ENCODE data around the gene CCDC85A.
"Not testable (repeated sequence)": the region's sequence is repeated elsewhere in the genome, so short reads cannot be mapped to it uniquely, and the experiment has no call there.

The CCDC85A gene

GRCh38 chr2:56183643-56184499 lies at the start of gene CCDC85A:
CCDC85A (plus strand) TSS chr2:56183990; CDS start chr2:56184625, 635 bp downstream.
- DNase-seq (ENCODE audit: low read depth, low spot score): peak; percentile 60
- peaks cover 3% of the 10 kb centered on the region; the same call in 1 of the 2 replicates for H3K4me1 ChIP-seq (ENCODE audit: control insufficient read depth, insufficient read depth, low read length)
- H3K27ac ChIP-seq (ENCODE audit: low read length): no peak within 1 kb of the TSS
- H3K4me3 ChIP-seq (ENCODE audit: low read length): peak within 1 kb of the TSS; percentile 46
- no CpG with 5 or more reads among the region's 86 CpGs for WGBS (ENCODE audit: insufficient coverage, insufficient read length)
- peaks cover 56% of the 10 kb centered on the region for H3K27me3 ChIP-seq (ENCODE audit: control insufficient read depth, insufficient read depth, low read length)
- no peaks in the 10 kb centered on the region; the same call in 1 of the 2 replicates for H3K9me3 ChIP-seq (ENCODE audit: control insufficient read depth, insufficient read depth, low read length)
- H3K36me3 ChIP-seq (ENCODE audit: control insufficient read depth, insufficient read depth, low read length): no peaks in the 10 kb centered on the region

DNA sequence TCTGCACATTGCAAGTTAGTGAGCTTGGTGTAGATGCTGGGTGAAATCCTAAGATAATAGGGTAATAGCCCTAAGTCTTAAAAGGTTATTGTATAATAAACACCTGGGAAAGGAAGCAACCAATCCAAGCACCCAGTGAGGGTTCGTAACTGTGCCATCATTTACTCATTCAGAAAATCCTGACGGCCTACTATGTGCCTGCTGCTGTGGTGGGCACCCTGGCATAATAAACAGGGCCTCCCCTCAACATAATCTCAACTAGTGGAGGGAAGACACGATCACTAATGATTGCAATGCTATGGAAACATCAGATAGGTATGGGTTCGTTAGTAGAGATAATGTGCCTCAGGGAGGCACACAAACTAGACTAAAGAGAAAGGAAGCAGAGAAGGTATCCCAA lies 48.9 kb upstream of the CCDC85A start:
- DNase-seq (ENCODE audit: low read depth, low spot score): no peak
- H3K9me3 ChIP-seq (ENCODE audit: control insufficient read depth, insufficient read depth, low read length): no peaks in the 10 kb centered on the region
- WGBS (ENCODE audit: insufficient coverage, insufficient read length): no CpG with 5 or more reads among the region's 4 CpGs
- no peak overlapping the region for H3K27ac ChIP-seq (ENCODE audit: low read length)
- H3K4me3 ChIP-seq (ENCODE audit: low read length): no peak overlapping the region
- no peaks in the 10 kb centered on the region for H3K4me1 ChIP-seq (ENCODE audit: control insufficient read depth, insufficient read depth, low read length)
- H3K36me3 ChIP-seq (ENCODE audit: control insufficient read depth, insufficient read depth, low read length): no peaks in the 10 kb centered on the region
- no peaks in the 10 kb centered on the region for H3K27me3 ChIP-seq (ENCODE audit: control insufficient read depth, insufficient read depth, low read length)

GRCh38 chr2:56142497-56143061 lies 41.2 kb upstream of the CCDC85A start:
- H3K4me1 ChIP-seq (ENCODE audit: control insufficient read depth, insufficient read depth, low read length); DNase-seq (ENCODE audit: low read depth, low spot score); H3K27ac ChIP-seq (ENCODE audit: low read length); H3K4me3 ChIP-seq (ENCODE audit: low read length); H3K9me3 ChIP-seq (ENCODE audit: control insufficient read depth, insufficient read depth, low read length); H3K36me3 ChIP-seq (ENCODE audit: control insufficient read depth, insufficient read depth, low read length); H3K27me3 ChIP-seq (ENCODE audit: control insufficient read depth, insufficient read depth, low read length): not testable (repeated sequence)
- no CpG with 5 or more reads among the region's 15 CpGs for WGBS (ENCODE audit: insufficient coverage, insufficient read length)

GRCh38 chr2:56147907-56148306 lies 35.9 kb upstream of the CCDC85A start:
- no peak for DNase-seq (ENCODE audit: low read depth, low spot score)
- Histone ChIP-seq H3K4me1 (ENCODE audit: control insufficient read depth, insufficient read depth, low read length) (no peaks in the 10 kb centered on the region), H3K27ac (ENCODE audit: low read length) (no peak overlapping the region), H3K4me3 (ENCODE audit: low read length) (no peak overlapping the region), H3K9me3 (ENCODE audit: control insufficient read depth, insufficient read depth, low read length) (no peaks in the 10 kb centered on the region), H3K27me3 (ENCODE audit: control insufficient read depth, insufficient read depth, low read length) (no peaks in the 10 kb centered on the region), H3K36me3 (ENCODE audit: control insufficient read depth, insufficient read depth, low read length) (peaks cover 2% of the 10 kb centered on the region; the same call in 1 of the 2 replicates)
- no CpG with 5 or more reads among the region's 2 CpGs for WGBS (ENCODE audit: insufficient coverage, insufficient read length)

DNA sequence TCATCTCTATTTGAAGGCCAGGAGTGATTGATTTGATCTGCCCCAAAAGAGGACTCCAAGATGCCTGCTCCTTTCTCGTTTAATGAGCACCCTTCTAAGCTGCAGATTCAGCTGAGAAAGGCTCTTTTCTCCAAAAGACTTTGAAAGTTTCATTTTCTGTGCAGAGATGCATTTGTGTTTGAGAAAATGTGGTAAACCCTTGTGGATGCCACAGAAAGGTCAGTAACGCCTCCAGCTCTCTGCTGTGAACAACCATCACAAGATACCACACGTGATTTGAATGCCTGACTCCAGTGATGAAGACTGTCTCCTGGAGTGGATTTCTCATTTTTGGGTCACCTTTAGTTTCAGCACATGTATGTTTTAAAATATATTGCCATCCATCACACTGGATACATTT lies 35.0 kb upstream of the CCDC85A start:
- Histone ChIP-seq H3K27ac (ENCODE audit: low read length) (no peak overlapping the region), H3K27me3 (ENCODE audit: control insufficient read depth, insufficient read depth, low read length) (no peaks in the 10 kb centered on the region), H3K36me3 (ENCODE audit: control insufficient read depth, insufficient read depth, low read length) (peaks cover 2% of the 10 kb centered on the region; the same call in 1 of the 2 replicates), H3K4me3 (ENCODE audit: low read length) (no peak overlapping the region), H3K4me1 (ENCODE audit: control insufficient read depth, insufficient read depth, low read length) (no peaks in the 10 kb centered on the region), H3K9me3 (ENCODE audit: control insufficient read depth, insufficient read depth, low read length) (no peaks in the 10 kb centered on the region)
- no CpG with 5 or more reads among the region's 3 CpGs for WGBS (ENCODE audit: insufficient coverage, insufficient read length)
- no peak for DNase-seq (ENCODE audit: low read depth, low spot score)

DNA sequence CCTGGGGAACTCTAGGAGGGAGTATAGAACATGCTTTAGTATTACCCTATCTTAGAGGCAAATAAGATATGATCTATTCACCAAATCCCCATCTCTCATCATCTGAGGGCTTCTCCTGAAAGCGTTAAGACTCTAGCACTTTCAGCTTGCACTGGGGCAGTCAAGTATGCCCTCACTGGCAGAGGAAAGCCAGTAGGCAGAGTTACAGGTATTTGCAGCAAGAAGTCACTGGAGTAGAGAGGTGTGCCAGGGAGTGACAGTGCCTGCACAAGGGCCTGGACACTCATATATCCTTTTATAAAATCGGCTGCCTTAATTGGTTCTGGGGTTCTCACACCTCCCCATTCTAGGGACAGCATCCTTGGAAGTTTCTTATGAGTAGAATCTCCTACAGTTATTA lies 31.9 kb upstream of the CCDC85A start:
- no CpG with 5 or more reads among the region's 2 CpGs for WGBS (ENCODE audit: insufficient coverage, insufficient read length)

DNA sequence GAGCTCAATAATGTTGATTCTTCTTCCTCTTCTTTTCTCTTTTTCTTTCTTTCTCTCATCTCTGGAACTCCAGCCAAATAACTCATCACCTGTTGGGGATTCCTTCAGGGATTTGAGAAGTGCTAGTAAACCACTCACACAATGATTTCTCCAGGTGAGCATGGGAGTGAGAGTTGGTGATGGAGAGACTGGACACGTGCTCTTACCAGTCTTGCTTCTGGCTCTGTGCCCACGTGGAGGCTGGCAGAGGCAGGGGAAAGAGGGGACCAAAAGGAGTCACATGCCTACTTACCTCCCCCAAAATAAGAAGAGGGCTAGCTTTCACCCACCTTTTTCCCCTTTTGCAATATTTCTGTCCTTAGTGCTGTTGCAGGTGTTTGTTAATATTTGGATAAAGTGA lies 28.6 kb upstream of the CCDC85A start:
- no peaks in the 10 kb centered on the region for H3K27me3 ChIP-seq (ENCODE audit: control insufficient read depth, insufficient read depth, low read length)
- no peak overlapping the region for H3K4me3 ChIP-seq (ENCODE audit: low read length)
- H3K27ac ChIP-seq (ENCODE audit: low read length): no peak overlapping the region
- no peak for DNase-seq (ENCODE audit: low read depth, low spot score)
- no peaks in the 10 kb centered on the region for H3K9me3 ChIP-seq (ENCODE audit: control insufficient read depth, insufficient read depth, low read length)
- no peaks in the 10 kb centered on the region for H3K4me1 ChIP-seq (ENCODE audit: control insufficient read depth, insufficient read depth, low read length)
- no CpG with 5 or more reads among the region's 2 CpGs for WGBS (ENCODE audit: insufficient coverage, insufficient read length)
- no peaks in the 10 kb centered on the region for H3K36me3 ChIP-seq (ENCODE audit: control insufficient read depth, insufficient read depth, low read length)

More for the DNA sequence above, 31.9 kb upstream of the CCDC85A start:
- Histone ChIP-seq H3K27me3 (ENCODE audit: control insufficient read depth, insufficient read depth, low read length) (no peaks in the 10 kb centered on the region), H3K4me3 (ENCODE audit: low read length) (no peak overlapping the region), H3K9me3 (ENCODE audit: control insufficient read depth, insufficient read depth, low read length) (no peaks in the 10 kb centered on the region), H3K27ac (ENCODE audit: low read length) (no peak overlapping the region), H3K4me1 (ENCODE audit: control insufficient read depth, insufficient read depth, low read length) (no peaks in the 10 kb centered on the region), H3K36me3 (ENCODE audit: control insufficient read depth, insufficient read depth, low read length) (peaks cover 2% of the 10 kb centered on the region; the same call in 1 of the 2 replicates)
- no peak for DNase-seq (ENCODE audit: low read depth, low spot score)

DNA sequence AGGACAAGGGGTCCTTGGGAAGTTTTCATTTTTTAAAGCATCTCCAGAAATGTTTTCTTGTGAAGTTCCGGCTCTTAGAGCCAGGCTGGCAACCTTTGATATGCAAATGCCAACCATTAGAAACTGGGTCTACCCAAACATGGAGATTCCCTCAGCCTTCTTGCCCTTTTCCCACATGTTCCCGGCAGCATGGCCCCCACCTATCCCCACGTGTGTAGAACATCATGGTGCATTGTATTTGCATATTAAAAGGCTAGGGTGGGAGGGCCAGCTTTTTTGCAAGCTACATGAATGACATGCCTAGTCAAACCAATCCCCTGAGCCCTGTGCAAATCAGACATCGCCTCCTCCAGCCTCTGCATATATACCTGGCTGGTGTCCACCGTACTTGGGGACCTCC lies 23.9 kb upstream of the CCDC85A start:
- H3K27ac ChIP-seq (ENCODE audit: low read length); H3K9me3 ChIP-seq (ENCODE audit: control insufficient read depth, insufficient read depth, low read length); H3K4me3 ChIP-seq (ENCODE audit: low read length); H3K36me3 ChIP-seq (ENCODE audit: control insufficient read depth, insufficient read depth, low read length); H3K27me3 ChIP-seq (ENCODE audit: control insufficient read depth, insufficient read depth, low read length); H3K4me1 ChIP-seq (ENCODE audit: control insufficient read depth, insufficient read depth, low read length); DNase-seq (ENCODE audit: low read depth, low spot score): not testable (repeated sequence)
- no CpG with 5 or more reads among the region's 5 CpGs for WGBS (ENCODE audit: insufficient coverage, insufficient read length)

GRCh38 chr2:56167616-56168562 lies 15.9 kb upstream of the CCDC85A start:
- Histone ChIP-seq H3K4me3 (ENCODE audit: low read length) (no peak overlapping the region), H3K36me3 (ENCODE audit: control insufficient read depth, insufficient read depth, low read length) (no peaks in the 10 kb centered on the region), H3K27me3 (ENCODE audit: control insufficient read depth, insufficient read depth, low read length) (no peaks in the 10 kb centered on the region), H3K27ac (ENCODE audit: low read length) (no peak overlapping the region), H3K9me3 (ENCODE audit: control insufficient read depth, insufficient read depth, low read length) (no peaks in the 10 kb centered on the region), H3K4me1 (ENCODE audit: control insufficient read depth, insufficient read depth, low read length) (no peaks in the 10 kb centered on the region)
- no CpG with 5 or more reads among the region's 4 CpGs for WGBS (ENCODE audit: insufficient coverage, insufficient read length)
- DNase-seq (ENCODE audit: low read depth, low spot score): no peak

DNA sequence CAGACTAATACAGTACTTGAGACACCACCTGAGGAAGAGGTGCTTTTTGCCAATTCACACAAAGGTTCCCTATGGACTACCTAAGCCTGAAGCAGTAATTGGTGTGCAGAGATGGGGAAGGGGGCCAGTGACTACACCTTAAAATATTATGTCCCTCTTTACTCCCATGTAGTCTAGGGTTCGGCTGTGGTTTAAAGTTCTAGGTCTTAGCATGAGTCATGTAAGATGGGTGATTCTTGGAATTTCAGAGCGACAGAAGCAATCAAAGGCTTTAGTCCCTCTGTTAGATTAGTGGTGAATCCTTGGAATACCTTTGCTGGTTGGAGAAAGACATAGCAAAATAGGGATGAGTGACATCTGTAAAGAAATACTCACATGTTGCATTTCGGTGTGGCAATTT lies 14.3 kb upstream of the CCDC85A start:
- H3K36me3 ChIP-seq (ENCODE audit: control insufficient read depth, insufficient read depth, low read length): no peaks in the 10 kb centered on the region
- H3K27me3 ChIP-seq (ENCODE audit: control insufficient read depth, insufficient read depth, low read length): no peaks in the 10 kb centered on the region
- WGBS (ENCODE audit: insufficient coverage, insufficient read length): no CpG with 5 or more reads among the region's 3 CpGs
- no peak overlapping the region for H3K27ac ChIP-seq (ENCODE audit: low read length)
- no peaks in the 10 kb centered on the region for H3K4me1 ChIP-seq (ENCODE audit: control insufficient read depth, insufficient read depth, low read length)
- no peak for DNase-seq (ENCODE audit: low read depth, low spot score)
- H3K9me3 ChIP-seq (ENCODE audit: control insufficient read depth, insufficient read depth, low read length): no peaks in the 10 kb centered on the region
- no peak overlapping the region for H3K4me3 ChIP-seq (ENCODE audit: low read length)
